SK-N-SH (cell line): ENCODE results near the gene MANEAL. TPM values are rescaled to one million over a fixed set of nuclear protein-coding genes. Genes with fewer than 3 reads are reported as not detected.

Source experiments
- CTCF ChIA-PET: fragments of 300-600, 350-600 bp; formaldehyde crosslinking; extraction: SDS; loops from one replicate; lab custom pipeline; 2021; lab: Yijun Ruan, JAX
- POLR2A ChIA-PET: fragments of 350-600 bp; sonication (Branson Sonifier 250); formaldehyde crosslinking; extraction: SDS; loops from one replicate; lab custom pipeline; 2020; ENCODE audit warnings: antibody characterized with exemption, inconsistent platforms; lab: Yijun Ruan, JAX
- DNase-seq: peaks from one replicate; pipeline ENCODE4 v3.0.0; 2012
- H2AFZ ChIP-seq: fragments of 200-600 bp; sonication (generic); 2 replicates; pipeline ENCODE4 v1.8.1; 2016; ENCODE audit warnings: antibody characterized with exemption, mild to moderate bottlenecking, low read depth
- H3F3A ChIP-seq: fragments of 200-600 bp; sonication (generic); replicated peaks from 2 replicates; pipeline ENCODE3; 2016; ENCODE audit warnings: antibody characterized with exemption, mild to moderate bottlenecking; ENCODE audit not compliant: insufficient read depth
- H3K27ac ChIP-seq, 2 experiments: fragments of 200-500 bp in 1 of 2; fragments of 200-600 bp in 1 of 2; sonication (Bioruptor generic) in 1 of 2; sonication (generic), shearing (Covaris generic) in 1 of 2; 2 replicates each; pipeline versions ENCODE4 v1.5.1 to v1.6.1; 2014 to 2016; ENCODE audit warnings: low read depth in 2 of 2, inconsistent platforms in 1 of 2, low read length in 1 of 2, mild to moderate bottlenecking in 1 of 2, mixed read lengths in 1 of 2
- H3K27me3 ChIP-seq: fragments of 200-600 bp; sonication (generic), shearing (Covaris generic); 2 replicates; pipeline ENCODE4 v1.6.1; 2016; ENCODE audit warnings: mixed run types; ENCODE audit not compliant: insufficient read depth
- H3K36me3 ChIP-seq, 2 experiments: fragments of 200-500 bp in 1 of 2; fragments of 200-600 bp in 1 of 2; sonication (Bioruptor generic) in 1 of 2; sonication (generic) in 1 of 2; replicated peaks in 1 of 2; 2 replicates each; pipeline versions ENCODE3 to v1.5.1; 2014 to 2016; ENCODE audit warnings: low read length in 1 of 2, mild to moderate bottlenecking in 1 of 2; ENCODE audit not compliant: insufficient read depth in 2 of 2, control insufficient read depth in 1 of 2
- H3K4me1 ChIP-seq, 2 experiments: fragments of 200-500 bp in 1 of 2; fragments of 200-600 bp in 1 of 2; sonication (Bioruptor generic) in 1 of 2; sonication (generic), shearing (Covaris generic) in 1 of 2; 2 replicates each; pipeline versions ENCODE4 v1.5.1 to v1.6.1; 2014 to 2016; ENCODE audit warnings: low read depth in 1 of 2, low read length in 1 of 2, mixed run types in 1 of 2; ENCODE audit not compliant: insufficient read depth in 2 of 2, control insufficient read depth in 1 of 2
- H3K4me2 ChIP-seq: fragments of 200-600 bp; sonication (generic), shearing (Covaris generic); 2 replicates; pipeline ENCODE4 v1.6.1; 2017; ENCODE audit warnings: mixed run types
- H3K4me3 ChIP-seq, 2 experiments: fragments of 200-500 bp in 1 of 2; fragments of 200-600 bp in 1 of 2; sonication (Bioruptor generic) in 1 of 2; sonication (generic), shearing (Covaris generic) in 1 of 2; 2 replicates each; pipeline versions ENCODE4 v1.5.1 to v1.8.1; 2014 to 2016; ENCODE audit warnings: low read depth in 2 of 2, inconsistent platforms in 1 of 2, low read length in 1 of 2, mild to moderate bottlenecking in 1 of 2, mixed read lengths in 1 of 2, moderate library complexity in 1 of 2
- H3K79me2 ChIP-seq: fragments of 200-600 bp; sonication (generic); 2 replicates; pipeline ENCODE4 v1.8.1; 2017; ENCODE audit warnings: mild to moderate bottlenecking; ENCODE audit not compliant: insufficient read depth
- H3K9ac ChIP-seq: fragments of 200-600 bp; sonication (generic); 2 replicates; pipeline ENCODE4 v1.6.1; 2017; ENCODE audit warnings: mixed run types
- H3K9me2 ChIP-seq: fragments of 200-600 bp; sonication (generic); 2 replicates; pipeline ENCODE4 v1.6.1; 2017; ENCODE audit warnings: mixed run types
- H3K9me3 ChIP-seq: fragments of 200-600 bp; sonication (generic); 2 replicates; pipeline ENCODE4 v1.6.1; 2017; ENCODE audit warnings: mixed run types, mild to moderate bottlenecking, moderate library complexity
- H4K20me1 ChIP-seq: fragments of 200-600 bp; sonication (generic); 2 replicates; pipeline ENCODE4 v1.6.1; 2017; ENCODE audit warnings: mild to moderate bottlenecking, mixed run types; ENCODE audit not compliant: insufficient read depth
- CTCF ChIP-seq: fragments of 200-600 bp; sonication (generic); IDR thresholded peaks from 2 replicates; pipeline ENCODE4 v1.6.1; 2017; ENCODE audit warnings: antibody characterized with exemption, mild to moderate bottlenecking, moderate library complexity
- FOXJ3 ChIP-seq: sonication (generic); formaldehyde crosslinking; IDR thresholded peaks from 2 replicates; pipeline ENCODE4 v1.5.1; 2020; ENCODE audit warnings: mild to moderate bottlenecking, missing genetic modification reagents
- FOXM1 ChIP-seq: IDR thresholded peaks from 2 replicates; pipeline ENCODE4 v1.4.0; 2012; ENCODE audit warnings: low read depth, mild to moderate bottlenecking
- GABPA ChIP-seq: IDR thresholded peaks from 2 replicates; pipeline ENCODE4 v1.4.0; 2012; ENCODE audit warnings: low read depth, mild to moderate bottlenecking
- GATA2 ChIP-seq: sonication (generic); formaldehyde crosslinking; IDR thresholded peaks from 2 replicates; pipeline ENCODE4 v1.5.0; 2020; ENCODE audit warnings: mild to moderate bottlenecking, missing genetic modification reagents
- IRF3 ChIP-seq: fragments of 150-350 bp; IDR thresholded peaks from 2 replicates; pipeline ENCODE4 v1.6.1; 2016; ENCODE audit warnings: mild to moderate bottlenecking, low read depth, low read length
- JUND ChIP-seq: IDR thresholded peaks from 2 replicates; pipeline ENCODE4 v1.4.0; 2012
- MAX ChIP-seq: IDR thresholded peaks from 2 replicates; pipeline ENCODE4 v1.4.0; 2012; ENCODE audit warnings: low read depth
- MXI1 ChIP-seq: IDR thresholded peaks from 2 replicates; pipeline ENCODE4 v1.6.1; 2012; ENCODE audit warnings: mild to moderate bottlenecking, low read depth, low read length, improper control_type of control experiment
- NFIC ChIP-seq: IDR thresholded peaks from 2 replicates; pipeline ENCODE4 v1.4.0; 2012; ENCODE audit warnings: borderline replicate concordance
- PBX3 ChIP-seq: IDR thresholded peaks from 2 replicates; pipeline ENCODE4; 2012
- POLR2AphosphoS5 ChIP-seq: IDR thresholded peaks from 2 replicates; pipeline ENCODE4 v1.6.1; 2012; ENCODE audit warnings: low read depth, low read length
- RAD21 ChIP-seq: IDR thresholded peaks from 2 replicates; pipeline ENCODE4 v1.6.1; 2012; ENCODE audit warnings: mild to moderate bottlenecking, low read length
- RCOR1 ChIP-seq: fragments of 150-350 bp; IDR thresholded peaks from 2 replicates; pipeline ENCODE4 v1.6.1; 2017; ENCODE audit warnings: antibody characterized with exemption, low read length
- RFX5 ChIP-seq: IDR thresholded peaks from 2 replicates; pipeline ENCODE4 v1.6.1; 2012; ENCODE audit warnings: mild to moderate bottlenecking, improper control_type of control experiment, low read length
- RXRA ChIP-seq: IDR thresholded peaks from 2 replicates; pipeline ENCODE4 v1.4.0; 2012; ENCODE audit warnings: low read depth, mild to moderate bottlenecking, borderline replicate concordance
- SIN3A ChIP-seq: IDR thresholded peaks from 2 replicates; pipeline ENCODE4 v1.6.1; 2012; ENCODE audit warnings: low read depth, mild to moderate bottlenecking, low read length, moderate library complexity, borderline replicate concordance
- SMC3 ChIP-seq: IDR thresholded peaks from 2 replicates; pipeline ENCODE4 v1.6.1; 2012; ENCODE audit warnings: low read depth, low read length, improper control_type of control experiment
- USF1 ChIP-seq: IDR thresholded peaks from 2 replicates; pipeline ENCODE4 v1.4.0; 2012; ENCODE audit warnings: low read depth, borderline replicate concordance
- YY1 ChIP-seq: IDR thresholded peaks from 2 replicates; pipeline ENCODE4 v1.4.0; 2012; ENCODE audit warnings: low read depth, mild to moderate bottlenecking
- WGBS: methylation state at CpG from one replicate; pipeline ENCODE4 v1.1.6; 2017; ENCODE audit warnings: low lambda C conversion rate; 5-methylcytosine and 5-hydroxymethylcytosine counted together
- polyA plus RNA-seq, 3 experiments: library from polyadenylated mRNA; depleted of rRNA; stranded (reverse); fragments of >200 nt; gene quantifications; 2 replicates each; pipeline ENCODE4 v1.2.3, GENCODE V29; 2012

The MANEAL gene
- polyA plus RNA-seq, 1 of the 3 experiments (the other 2 are of a cell fraction): 2.7 TPM

- Histone ChIP-seq H3K9me3 (no peaks in the 10 kb centered on the region), H3K4me3 (no peak overlapping the region), H3K36me3 (peaks cover 41 to 55% of the 10 kb centered on the region in 2 experiments), H3K27me3 (no peaks in the 10 kb centered on the region), H3F3A (no peaks in the 10 kb centered on the region), H3K4me1 (no peaks in the 10 kb centered on the region), H4K20me1 (peaks cover 6% of the 10 kb centered on the region; the same call in 1 of the 2 replicates), H2AFZ (no peak overlapping the region), H3K9me2 (no peaks in the 10 kb centered on the region), H3K4me2 (no peak overlapping the region), H3K79me2 (peaks cover 38% of the 10 kb centered on the region), H3K27ac (no peak overlapping the region), H3K9ac (no peak overlapping the region)
- DNase-seq: no peak
- TF ChIP-seq RXRA (no peak), MAX (no peak), SIN3A (no peak), IRF3 (no peak), FOXM1 (no peak), MXI1 (no peak), GABPA (no peak), PBX3 (no peak)
- ChIA-PET CTCF (interaction anchor here (0.7 to 1.4 kb wide), 5 partner anchors 9 to 20 kb away, joined by 3 to 5 read pairs (median 3); partner anchors contain the start of gene MTF1), POLR2A (no interaction called here)
- 100% methylated on average over 1 of the region's 1 CpG for WGBS
Observed at GRCh38 chr1:37840711-37841110, 47.1 kb downstream of the MANEAL start.

- H3K4me1 ChIP-seq: no peaks in the 10 kb centered on the region
- peaks cover 46% of the 10 kb centered on the region for H3K79me2 ChIP-seq
- no peaks in the 10 kb centered on the region for H3K9me2 ChIP-seq
- H2AFZ ChIP-seq: no peak overlapping the region
- H3K9me3 ChIP-seq: no peaks in the 10 kb centered on the region
- DNase-seq: no peak
- no peak for TF ChIP-seq GABPA
- no peak for TF ChIP-seq NFIC
- no peak for TF ChIP-seq USF1
- TF ChIP-seq MXI1: no peak
- TF ChIP-seq CTCF: no peak
- no peak for TF ChIP-seq GATA2
- TF ChIP-seq POLR2AphosphoS5: no peak
- TF ChIP-seq IRF3: no peak
- no peak for TF ChIP-seq SMC3
- no peak for TF ChIP-seq RAD21
- TF ChIP-seq FOXJ3: no peak
- TF ChIP-seq PBX3: no peak
- TF ChIP-seq RCOR1: no peak
- no peak for TF ChIP-seq RFX5
- TF ChIP-seq JUND: no peak
- TF ChIP-seq YY1: no peak
- TF ChIP-seq RXRA: no peak
- ChIA-PET POLR2A (no interaction called here), CTCF (interaction anchor here (0.9 to 1.4 kb wide), 2 partner anchors 10 to 18 kb away, joined by 3 read pairs; partner anchors contain the start of gene MTF1)
- H4K20me1 ChIP-seq: peaks cover 6% of the 10 kb centered on the region; the same call in 1 of the 2 replicates
- H3K27ac ChIP-seq: no peak overlapping the region
- peaks cover 39 to 49% of the 10 kb centered on the region in 2 experiments for H3K36me3 ChIP-seq
- H3F3A ChIP-seq: no peaks in the 10 kb centered on the region
- H3K27me3 ChIP-seq: no peaks in the 10 kb centered on the region
- 85% methylated on average over 3 of the region's 3 CpGs for WGBS
- no peak overlapping the region for H3K9ac ChIP-seq
- no peak overlapping the region for H3K4me2 ChIP-seq
- H3K4me3 ChIP-seq: no peak overlapping the region
Observed at GRCh38 chr1:37841652-37842051, 48.0 kb downstream of the MANEAL start.
